HepG2 (cell line): ENCODE data around the gene MTIF2. TPM values are rescaled to one million over a fixed set of nuclear protein-coding genes. Genes with fewer than 3 reads are reported as not detected.

Experiments used
- BORCS8-MEF2B ChIP-seq: sonication (generic); formaldehyde crosslinking; IDR thresholded peaks from 2 replicates; pipeline ENCODE4 v1.8.0; 2022; ENCODE audit warnings: mild to moderate bottlenecking, missing genetic modification reagents
- FOSL1 ChIP-seq: sonication (generic); formaldehyde crosslinking; IDR thresholded peaks from 2 replicates; pipeline ENCODE4 v1.9.0; 2021; ENCODE audit warnings: missing genetic modification reagents, borderline replicate concordance
- GTF3A ChIP-seq: sonication (generic); formaldehyde crosslinking; conservative IDR thresholded peaks from 2 replicates; pipeline ENCODE4 v1.4.0; 2020; ENCODE audit warnings: mild to moderate bottlenecking, missing genetic modification reagents
- KLF13 ChIP-seq: sonication (generic); formaldehyde crosslinking; IDR thresholded peaks from 2 replicates; pipeline ENCODE4 v1.4.0; 2020; ENCODE audit warnings: mild to moderate bottlenecking, missing genetic modification reagents
- KMT2B ChIP-seq: IDR thresholded peaks from 2 replicates; pipeline ENCODE4 v1.6.1; 2016; ENCODE audit warnings: missing genetic modification reagents, missing compliant biosample characterization
- MED13 ChIP-seq: sonication (generic); formaldehyde crosslinking; IDR thresholded peaks from 2 replicates; pipeline ENCODE4 v1.5.0; 2020; ENCODE audit warnings: missing genetic modification reagents
- MLLT10 ChIP-seq: sonication (generic); formaldehyde crosslinking; IDR thresholded peaks from 2 replicates; pipeline ENCODE4 v1.4.0; 2020; ENCODE audit warnings: missing genetic modification reagents
- NRL ChIP-seq: sonication (generic); formaldehyde crosslinking; IDR thresholded peaks from 2 replicates; pipeline ENCODE4 v1.5.0; 2020; ENCODE audit warnings: missing genetic modification reagents, mild to moderate bottlenecking, moderate library complexity, borderline replicate concordance
- SP5 ChIP-seq: IDR thresholded peaks from 2 replicates; pipeline ENCODE4 v1.6.1; 2016; ENCODE audit warnings: low read depth, borderline replicate concordance
- ZFP90 ChIP-seq: sonication (generic); formaldehyde crosslinking; IDR thresholded peaks from 2 replicates; pipeline ENCODE4 v1.8.0; 2022; ENCODE audit warnings: missing genetic modification reagents, mild to moderate bottlenecking, inconsistent platforms, borderline replicate concordance
- ZFX ChIP-seq: sonication (generic); formaldehyde crosslinking; IDR thresholded peaks from 2 replicates; pipeline ENCODE4 v1.4.0; 2020; ENCODE audit warnings: mild to moderate bottlenecking, low read depth, missing genetic modification reagents, moderate library complexity
- ZNF564 ChIP-seq: sonication (generic); formaldehyde crosslinking; IDR thresholded peaks from 2 replicates; pipeline ENCODE4 v1.8.1; 2023; ENCODE audit warnings: mild to moderate bottlenecking, missing genetic modification reagents
- ZNF7 ChIP-seq: IDR thresholded peaks from 2 replicates; pipeline ENCODE4 v1.6.1; 2016; ENCODE audit warnings: missing biosample characterization, missing genetic modification reagents
- polyA plus RNA-seq, 8 experiments: library from polyadenylated mRNA; depleted of rRNA in 3 of 8; stranded (reverse) in 7 of 8; unstranded in 1 of 8; fragments of >200 nt; fragmentation: Illumina TruSeq in 4 of 8; extraction: Trizol in 4 of 8; gene quantifications; 2 replicates each; pipeline versions ENCODE4 v1.2.1 to v1.2.3, GENCODE V29; 2011 to 2016; ENCODE audit warnings: low read depth in 4 of 8, missing spikeins in 1 of 8, mixed read lengths in 1 of 8; ENCODE audit not compliant: insufficient read depth in 1 of 8
- total RNA-seq, 5 experiments: library from RNA; depleted of rRNA; stranded (reverse); fragments of >200 nt; fragmentation: Illumina TruSeq; extraction: Trizol; gene quantifications; 2 replicates each; pipeline ENCODE4 v1.2.3, GENCODE V29; 2016; ENCODE audit warnings: low read depth in 1 of 5
- TF ChIP-seq, protein P1 (sequence below): sonication (generic); formaldehyde crosslinking; IDR thresholded peaks from 2 replicates; pipeline ENCODE4 v1.5.1; 2020; ENCODE audit warnings: missing genetic modification reagents, mild to moderate bottlenecking, borderline replicate concordance
- TF ChIP-seq, protein P2 (sequence below): sonication (generic); formaldehyde crosslinking; IDR thresholded peaks from 2 replicates; pipeline ENCODE4 v1.5.0; 2020; ENCODE audit warnings: mild to moderate bottlenecking, missing genetic modification reagents, moderate library complexity
- TF ChIP-seq, protein P3 (sequence below): sonication (generic); formaldehyde crosslinking; IDR thresholded peaks from 2 replicates; pipeline ENCODE4 v1.8.1; 2023; ENCODE audit warnings: mild to moderate bottlenecking, moderate library complexity, missing genetic modification reagents
- TF ChIP-seq, protein P4 (sequence below): sonication (generic); formaldehyde crosslinking; IDR thresholded peaks from 2 replicates; pipeline ENCODE4 v1.5.0; 2020; ENCODE audit warnings: mild to moderate bottlenecking, missing genetic modification reagents
- TF ChIP-seq, protein P5 (sequence below): sonication (generic); formaldehyde crosslinking; IDR thresholded peaks from 2 replicates; pipeline ENCODE4 v1.9.0; 2022; ENCODE audit warnings: low read depth, missing genetic modification reagents
- TF ChIP-seq, protein P6 (sequence below): sonication (generic); formaldehyde crosslinking; IDR thresholded peaks from 2 replicates; pipeline ENCODE4 v1.8.0; 2022; ENCODE audit warnings: mild to moderate bottlenecking, missing genetic modification reagents, moderate library complexity

The MTIF2 gene
- total and polyA plus RNA-seq, 2 of the 13 experiments (the other 11 are each of a cell fraction or from before 2014, with no cell fraction given), result 32.1 to 92.1 TPM

DNA sequence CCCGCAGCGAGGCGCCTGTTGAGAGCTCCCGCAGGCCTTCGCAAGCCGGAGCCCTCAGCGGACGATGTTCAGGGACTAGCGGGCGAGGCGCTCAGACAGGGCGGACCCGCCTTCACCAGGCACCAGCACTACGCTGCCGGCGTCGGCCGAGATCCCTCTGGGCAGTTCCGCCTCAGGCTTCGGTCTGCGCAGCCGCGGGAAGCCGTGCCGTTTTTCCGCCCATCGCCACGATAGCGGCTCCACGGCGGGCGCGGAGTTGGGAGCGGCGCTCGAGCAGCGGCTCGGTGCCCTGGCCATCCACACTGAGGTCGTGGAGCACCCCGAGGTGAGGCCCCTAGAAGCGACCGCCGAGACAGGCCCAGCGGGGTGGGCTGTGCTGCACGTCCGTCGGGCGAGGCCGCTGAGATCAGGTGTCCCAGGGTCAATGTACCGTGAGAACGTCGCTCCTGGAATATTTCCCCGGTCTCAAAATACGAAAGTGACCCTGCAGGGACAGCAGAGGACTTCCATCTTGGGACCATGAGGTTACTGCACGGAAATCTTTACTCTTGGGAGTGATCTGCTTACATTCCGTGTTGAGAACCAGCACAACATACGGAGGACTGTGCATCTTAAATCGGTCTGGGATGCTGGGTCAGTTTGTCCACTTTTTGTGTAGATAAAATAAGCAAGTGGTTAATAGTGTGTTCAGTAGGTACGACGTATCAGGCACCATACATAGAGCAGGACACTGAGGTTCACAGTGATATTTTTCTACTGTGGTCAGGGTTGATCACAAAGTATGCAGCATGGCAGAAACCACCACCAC is 13.3 kb upstream of the MTIF2 start (continued):
- TF ChIP-seq ZNF7 (CRISPR knock-in tag) (0 out of 2 replicates have a peak, but pooled peaks have one; percentile 58), KMT2B (CRISPR knock-in tag) (peak; percentile 96; the same call in 1 of the 2 replicates), MLLT10 (CRISPR knock-in tag) (no peak), KLF13 (peak; percentile 73; the same call in 1 of the 2 replicates), MED13 (CRISPR knock-in tag) (peak; percentile 86; the same call in 1 of the 2 replicates), ZNF564 (CRISPR knock-in tag) (peak; percentile 95), SP5 (peak; percentile 47; the same call in 1 of the 2 replicates), ZFX (peak; percentile 98), GTF3A (CRISPR knock-in tag) (peak; percentile 97), FOSL1 (no peak; the same call in 1 of the 2 replicates), BORCS8-MEF2B (peak; percentile 94; the same call in 1 of the 2 replicates), ZFP90 (CRISPR knock-in tag) (peak; percentile 94), NRL (CRISPR knock-in tag) (peak; percentile 99)
- TF ChIP-seq, protein P1, sequence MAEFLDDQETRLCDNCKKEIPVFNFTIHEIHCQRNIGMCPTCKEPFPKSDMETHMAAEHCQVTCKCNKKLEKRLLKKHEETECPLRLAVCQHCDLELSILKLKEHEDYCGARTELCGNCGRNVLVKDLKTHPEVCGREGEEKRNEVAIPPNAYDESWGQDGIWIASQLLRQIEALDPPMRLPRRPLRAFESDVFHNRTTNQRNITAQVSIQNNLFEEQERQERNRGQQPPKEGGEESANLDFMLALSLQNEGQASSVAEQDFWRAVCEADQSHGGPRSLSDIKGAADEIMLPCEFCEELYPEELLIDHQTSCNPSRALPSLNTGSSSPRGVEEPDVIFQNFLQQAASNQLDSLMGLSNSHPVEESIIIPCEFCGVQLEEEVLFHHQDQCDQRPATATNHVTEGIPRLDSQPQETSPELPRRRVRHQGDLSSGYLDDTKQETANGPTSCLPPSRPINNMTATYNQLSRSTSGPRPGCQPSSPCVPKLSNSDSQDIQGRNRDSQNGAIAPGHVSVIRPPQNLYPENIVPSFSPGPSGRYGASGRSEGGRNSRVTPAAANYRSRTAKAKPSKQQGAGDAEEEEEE (CRISPR knock-in tag), result no peak; the same call in 1 of the 2 replicates
- TF ChIP-seq, protein P2, sequence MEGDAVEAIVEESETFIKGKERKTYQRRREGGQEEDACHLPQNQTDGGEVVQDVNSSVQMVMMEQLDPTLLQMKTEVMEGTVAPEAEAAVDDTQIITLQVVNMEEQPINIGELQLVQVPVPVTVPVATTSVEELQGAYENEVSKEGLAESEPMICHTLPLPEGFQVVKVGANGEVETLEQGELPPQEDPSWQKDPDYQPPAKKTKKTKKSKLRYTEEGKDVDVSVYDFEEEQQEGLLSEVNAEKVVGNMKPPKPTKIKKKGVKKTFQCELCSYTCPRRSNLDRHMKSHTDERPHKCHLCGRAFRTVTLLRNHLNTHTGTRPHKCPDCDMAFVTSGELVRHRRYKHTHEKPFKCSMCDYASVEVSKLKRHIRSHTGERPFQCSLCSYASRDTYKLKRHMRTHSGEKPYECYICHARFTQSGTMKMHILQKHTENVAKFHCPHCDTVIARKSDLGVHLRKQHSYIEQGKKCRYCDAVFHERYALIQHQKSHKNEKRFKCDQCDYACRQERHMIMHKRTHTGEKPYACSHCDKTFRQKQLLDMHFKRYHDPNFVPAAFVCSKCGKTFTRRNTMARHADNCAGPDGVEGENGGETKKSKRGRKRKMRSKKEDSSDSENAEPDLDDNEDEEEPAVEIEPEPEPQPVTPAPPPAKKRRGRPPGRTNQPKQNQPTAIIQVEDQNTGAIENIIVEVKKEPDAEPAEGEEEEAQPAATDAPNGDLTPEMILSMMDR (CRISPR knock-in tag), result peak; percentile 40
- TF ChIP-seq, protein P3, sequence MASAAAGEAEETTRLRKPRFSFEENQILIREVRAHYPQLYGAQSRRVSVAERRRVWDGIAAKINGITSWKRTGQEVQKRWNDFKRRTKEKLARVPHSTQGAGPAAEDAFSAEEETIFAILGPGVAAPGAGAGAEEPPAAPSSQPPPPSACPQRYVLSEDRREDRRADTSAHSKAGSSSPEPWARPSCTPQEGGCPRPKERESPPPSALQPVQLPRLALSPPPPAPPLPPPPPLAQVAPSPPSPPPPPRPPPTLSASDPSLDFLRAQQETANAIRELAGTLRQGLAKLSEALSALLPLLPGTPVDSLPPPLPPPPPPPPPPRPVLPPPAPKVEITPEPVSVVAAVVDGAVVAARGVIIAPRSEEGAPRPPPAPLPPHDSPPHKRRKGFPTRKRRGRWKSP (CRISPR knock-in tag), result peak; percentile 90; the same call in 1 of the 2 replicates
- TF ChIP-seq, protein P4, sequence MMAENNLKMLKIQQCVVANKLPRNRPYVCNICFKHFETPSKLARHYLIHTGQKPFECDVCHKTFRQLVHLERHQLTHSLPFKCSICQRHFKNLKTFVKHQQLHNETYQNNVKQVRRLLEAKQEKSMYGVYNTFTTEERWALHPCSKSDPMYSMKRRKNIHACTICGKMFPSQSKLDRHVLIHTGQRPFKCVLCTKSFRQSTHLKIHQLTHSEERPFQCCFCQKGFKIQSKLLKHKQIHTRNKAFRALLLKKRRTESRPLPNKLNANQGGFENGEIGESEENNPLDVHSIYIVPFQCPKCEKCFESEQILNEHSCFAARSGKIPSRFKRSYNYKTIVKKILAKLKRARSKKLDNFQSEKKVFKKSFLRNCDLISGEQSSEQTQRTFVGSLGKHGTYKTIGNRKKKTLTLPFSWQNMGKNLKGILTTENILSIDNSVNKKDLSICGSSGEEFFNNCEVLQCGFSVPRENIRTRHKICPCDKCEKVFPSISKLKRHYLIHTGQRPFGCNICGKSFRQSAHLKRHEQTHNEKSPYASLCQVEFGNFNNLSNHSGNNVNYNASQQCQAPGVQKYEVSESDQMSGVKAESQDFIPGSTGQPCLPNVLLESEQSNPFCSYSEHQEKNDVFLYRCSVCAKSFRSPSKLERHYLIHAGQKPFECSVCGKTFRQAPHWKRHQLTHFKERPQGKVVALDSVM (CRISPR knock-in tag), result peak; percentile 46; the same call in 1 of the 2 replicates
- TF ChIP-seq, protein P5, sequence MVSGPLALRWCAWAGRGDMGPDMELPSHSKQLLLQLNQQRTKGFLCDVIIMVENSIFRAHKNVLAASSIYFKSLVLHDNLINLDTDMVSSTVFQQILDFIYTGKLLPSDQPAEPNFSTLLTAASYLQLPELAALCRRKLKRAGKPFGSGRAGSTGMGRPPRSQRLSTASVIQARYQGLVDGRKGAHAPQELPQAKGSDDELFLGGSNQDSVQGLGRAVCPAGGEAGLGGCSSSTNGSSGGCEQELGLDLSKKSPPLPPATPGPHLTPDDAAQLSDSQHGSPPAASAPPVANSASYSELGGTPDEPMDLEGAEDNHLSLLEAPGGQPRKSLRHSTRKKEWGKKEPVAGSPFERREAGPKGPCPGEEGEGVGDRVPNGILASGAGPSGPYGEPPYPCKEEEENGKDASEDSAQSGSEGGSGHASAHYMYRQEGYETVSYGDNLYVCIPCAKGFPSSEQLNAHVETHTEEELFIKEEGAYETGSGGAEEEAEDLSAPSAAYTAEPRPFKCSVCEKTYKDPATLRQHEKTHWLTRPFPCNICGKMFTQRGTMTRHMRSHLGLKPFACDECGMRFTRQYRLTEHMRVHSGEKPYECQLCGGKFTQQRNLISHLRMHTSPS, result peak; percentile 75
- TF ChIP-seq, protein P6, sequence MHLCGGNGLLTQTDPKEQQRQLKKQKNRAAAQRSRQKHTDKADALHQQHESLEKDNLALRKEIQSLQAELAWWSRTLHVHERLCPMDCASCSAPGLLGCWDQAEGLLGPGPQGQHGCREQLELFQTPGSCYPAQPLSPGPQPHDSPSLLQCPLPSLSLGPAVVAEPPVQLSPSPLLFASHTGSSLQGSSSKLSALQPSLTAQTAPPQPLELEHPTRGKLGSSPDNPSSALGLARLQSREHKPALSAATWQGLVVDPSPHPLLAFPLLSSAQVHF (CRISPR knock-in tag), result peak; percentile 94; the same call in 1 of the 2 replicates
